Activated CD4-positive, CD25-positive, alpha-beta regulatory T cell treated with anti-CD3 and anti-CD28 coated beads, Interleukin-2, amount 50 U/mL, for 16 hours (primary cell): ENCODE results near the gene RILPL1.
"Not testable (repeated sequence)": the region's sequence is repeated elsewhere in the genome, so short reads cannot be mapped to it uniquely, and the experiment has no call there.

Experiments used
- DNase-seq: peaks from one replicate; pipeline ENCODE4 v3.0.0-alpha.2; 2020; ENCODE audit warnings: low read depth, low spot score

Gene RILPL1

DNA sequence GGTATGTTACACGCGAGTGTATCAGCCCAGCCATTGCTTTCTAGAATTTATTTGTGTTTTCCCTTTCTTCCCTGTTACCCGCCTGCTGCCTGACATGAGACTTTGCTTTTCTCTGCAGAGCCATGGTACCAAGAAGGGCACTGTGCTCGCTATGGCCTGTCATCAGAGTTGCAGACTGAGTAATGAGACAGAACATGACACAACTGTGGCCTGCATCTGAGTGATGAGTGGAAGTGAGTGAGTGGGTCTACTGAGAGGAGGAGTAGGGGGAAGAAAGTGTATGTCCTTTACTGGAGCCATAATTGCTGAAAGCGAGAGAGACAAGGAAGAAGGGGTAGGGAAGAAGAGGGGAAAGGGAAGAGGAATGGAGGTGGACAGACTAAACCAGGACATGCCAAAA lies 2.9 kb downstream of the RILPL1 start:
- DNase-seq = no peak

GRCh38 chr12:123529686-123530085 lies 3.8 kb downstream of the RILPL1 start:
- DNase-seq = no peak

DNA sequence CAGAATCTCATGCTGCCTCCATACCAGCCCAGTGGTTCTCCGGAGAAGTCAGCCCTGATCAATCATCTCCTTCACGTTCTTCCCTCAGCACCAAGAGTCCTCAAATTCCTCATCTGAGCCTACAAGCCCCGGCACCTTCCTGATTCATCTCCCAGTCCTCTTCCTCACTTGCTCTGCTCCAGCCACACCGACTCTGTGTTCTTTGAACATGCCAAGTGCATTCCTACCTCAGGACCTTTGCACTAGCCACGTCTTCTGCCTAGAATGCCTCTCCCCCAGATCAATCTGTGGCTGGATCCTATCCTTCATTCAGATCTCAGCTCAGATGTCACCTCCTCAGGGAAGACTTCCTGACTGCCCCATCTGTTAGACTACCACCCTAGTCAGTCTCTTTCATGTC lies 4.7 kb downstream of the RILPL1 start:
- no peak for DNase-seq

DNA sequence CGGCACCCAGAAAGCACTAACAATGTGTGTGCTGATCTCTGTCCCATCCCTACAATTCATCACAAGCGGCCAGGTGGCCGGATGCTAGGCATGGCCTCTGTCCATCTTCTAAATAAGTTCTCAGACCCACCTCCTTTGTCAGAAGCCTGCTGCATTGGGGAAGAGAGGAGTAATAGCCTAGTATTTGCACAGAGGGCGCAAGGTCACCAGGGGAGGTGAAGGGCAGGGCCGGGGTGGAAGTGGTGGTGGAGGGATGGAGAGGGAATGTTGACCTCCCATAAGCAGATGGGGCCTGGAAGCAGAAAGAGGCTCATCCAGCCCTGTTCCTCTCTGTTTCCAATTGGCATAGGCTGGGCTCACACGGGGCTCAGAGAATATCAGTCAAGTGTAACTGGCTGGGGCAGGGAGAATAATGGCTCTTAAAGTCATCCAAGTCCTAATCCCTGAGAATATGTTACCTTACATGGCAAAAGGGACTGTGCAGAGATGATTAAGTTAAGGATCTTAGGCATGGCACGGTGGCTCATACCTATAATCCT lies 6.9 kb downstream of the RILPL1 start:
- DNase-seq = no peak

- DNase-seq = no peak
These were observed 9.1 kb downstream of the RILPL1 start for GRCh38 chr12:123524378-123524777.

- no peak for DNase-seq
These were observed 10.0 kb downstream of the RILPL1 start for GRCh38 chr12:123523518-123523917.

- DNase-seq = no peak
These were observed 11.4 kb downstream of the RILPL1 start for GRCh38 chr12:123522164-123522563.

GRCh38 chr12:123520567-123521474 lies 12.7 kb downstream of the RILPL1 start:
- DNase-seq = no peak

GRCh38 chr12:123519141-123520001 lies 14.1 kb downstream of the RILPL1 start:
- no peak for DNase-seq

DNA sequence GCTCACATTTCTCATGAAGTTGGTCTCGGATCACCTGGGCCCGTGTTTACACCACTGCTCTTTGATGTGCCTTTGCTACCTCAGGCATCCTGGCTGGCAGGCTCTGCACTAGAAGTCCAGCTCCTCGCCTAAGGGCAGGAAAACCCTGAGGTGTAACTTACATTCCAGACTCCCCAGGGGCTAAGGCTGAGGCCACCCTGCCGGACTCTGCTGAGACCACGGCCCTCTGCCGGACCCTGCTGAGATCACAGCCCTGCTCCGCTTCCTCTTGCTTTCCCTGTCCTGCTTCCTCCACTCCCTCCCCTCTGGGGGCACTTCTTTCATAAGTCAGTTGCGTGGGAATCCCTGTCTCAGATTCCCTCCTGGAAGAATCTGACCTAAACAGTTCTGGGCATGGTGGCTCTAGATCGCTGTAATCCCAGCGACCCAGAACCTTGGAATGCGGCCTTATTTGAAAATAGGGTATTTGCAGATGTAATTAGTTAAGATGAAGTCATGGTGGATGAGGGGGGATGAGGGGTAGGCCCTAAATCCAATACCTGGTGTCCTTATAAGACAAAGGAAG lies 17.2 kb downstream of the RILPL1 start:
- DNase-seq = no peak

- not testable (repeated sequence) for DNase-seq
These were observed 18.8 kb downstream of the RILPL1 start for GRCh38 chr12:123514582-123515221.

- no peak for DNase-seq
These were observed 19.7 kb downstream of the RILPL1 start for GRCh38 chr12:123513805-123514204.

- no peak for DNase-seq
These were observed 20.5 kb downstream of the RILPL1 start for GRCh38 chr12:123512838-123513665.

DNA sequence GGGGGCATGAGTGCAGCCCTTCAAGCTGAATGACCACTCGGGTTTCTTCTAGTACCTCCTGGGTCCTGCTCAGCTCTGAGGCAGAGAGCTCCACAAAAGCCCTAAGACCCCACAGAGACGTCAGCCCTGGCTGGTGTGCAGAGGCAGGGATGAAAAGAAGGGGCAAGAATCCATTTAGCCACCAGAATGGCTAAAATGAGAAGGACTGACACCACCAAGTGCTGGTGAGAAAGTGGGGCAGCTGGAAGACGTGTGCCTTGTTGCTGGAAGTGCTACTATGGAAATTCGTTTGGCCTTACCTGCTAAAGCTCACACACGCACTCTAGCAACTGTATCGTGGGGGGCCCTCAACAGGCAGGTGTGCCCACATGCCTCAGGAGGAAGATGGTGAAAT lies 26.7 kb downstream of the RILPL1 start:
- DNase-seq = no peak

DNA sequence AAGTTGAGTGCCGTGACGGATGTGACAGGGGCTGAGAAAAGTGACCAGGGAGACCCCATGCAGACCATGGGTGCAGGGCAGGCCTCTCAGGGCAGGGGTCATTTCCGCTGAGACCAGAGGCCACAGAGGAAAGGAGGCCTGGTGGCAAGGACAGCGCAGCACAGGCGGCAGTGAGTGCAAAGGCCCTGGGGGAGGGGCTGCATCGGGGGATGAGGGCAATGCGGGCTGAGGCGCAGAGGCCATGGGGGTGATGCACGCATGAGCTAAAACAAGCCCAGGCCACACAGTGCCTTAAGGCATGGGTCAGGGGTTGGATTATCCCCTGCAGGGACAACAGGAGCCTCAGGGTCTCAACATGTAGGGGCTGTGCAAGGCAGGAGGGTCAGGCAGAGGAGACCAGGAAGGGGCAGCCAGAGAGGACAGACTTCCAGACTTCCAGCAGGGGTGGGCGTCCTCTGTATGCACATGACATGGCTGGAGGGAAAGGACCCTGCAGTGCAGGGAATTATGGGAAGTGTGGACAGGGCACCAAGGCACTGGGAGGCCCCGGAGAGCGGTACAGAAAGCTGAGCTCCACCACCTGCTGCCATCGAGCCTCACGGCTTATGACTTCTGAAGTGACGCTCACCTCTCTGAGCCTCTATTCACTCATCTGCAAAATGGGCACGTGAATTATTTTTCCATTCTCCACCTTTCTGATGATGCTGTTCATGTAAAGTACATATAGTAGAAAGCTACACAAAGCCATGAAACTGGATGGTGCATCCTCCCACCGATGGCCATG lies 27.3 kb downstream of the RILPL1 start:
- DNase-seq = no peak

DNA sequence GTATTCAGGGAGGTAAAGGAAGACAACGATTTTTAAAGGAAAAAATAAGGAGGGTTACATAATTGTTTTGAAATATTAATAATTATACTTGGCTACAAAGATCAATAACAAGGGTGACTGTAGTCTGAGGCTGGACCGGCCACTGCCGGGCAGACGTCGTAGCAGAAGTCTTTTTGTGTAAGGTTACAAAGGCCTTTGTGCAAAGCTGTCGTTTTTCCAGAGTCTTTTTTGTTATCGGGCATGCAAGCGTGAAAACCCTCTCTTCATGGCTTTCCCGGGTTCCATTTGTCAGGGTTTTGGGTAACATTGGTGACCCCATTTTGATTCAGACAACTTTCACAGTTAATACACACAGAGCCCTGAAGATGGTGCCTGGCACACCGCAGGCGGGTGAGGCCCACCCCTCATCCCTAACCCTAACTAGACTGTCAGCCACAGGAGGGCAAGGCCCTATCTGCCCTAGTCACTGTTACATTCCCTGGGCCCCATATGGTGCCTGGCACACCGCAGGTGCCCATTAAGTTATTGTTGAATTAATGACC lies 31.3 kb downstream of the RILPL1 start:
- no peak for DNase-seq

- DNase-seq = no peak
These were observed 34.2 kb downstream of the RILPL1 start for GRCh38 chr12:123499332-123499731.

DNA sequence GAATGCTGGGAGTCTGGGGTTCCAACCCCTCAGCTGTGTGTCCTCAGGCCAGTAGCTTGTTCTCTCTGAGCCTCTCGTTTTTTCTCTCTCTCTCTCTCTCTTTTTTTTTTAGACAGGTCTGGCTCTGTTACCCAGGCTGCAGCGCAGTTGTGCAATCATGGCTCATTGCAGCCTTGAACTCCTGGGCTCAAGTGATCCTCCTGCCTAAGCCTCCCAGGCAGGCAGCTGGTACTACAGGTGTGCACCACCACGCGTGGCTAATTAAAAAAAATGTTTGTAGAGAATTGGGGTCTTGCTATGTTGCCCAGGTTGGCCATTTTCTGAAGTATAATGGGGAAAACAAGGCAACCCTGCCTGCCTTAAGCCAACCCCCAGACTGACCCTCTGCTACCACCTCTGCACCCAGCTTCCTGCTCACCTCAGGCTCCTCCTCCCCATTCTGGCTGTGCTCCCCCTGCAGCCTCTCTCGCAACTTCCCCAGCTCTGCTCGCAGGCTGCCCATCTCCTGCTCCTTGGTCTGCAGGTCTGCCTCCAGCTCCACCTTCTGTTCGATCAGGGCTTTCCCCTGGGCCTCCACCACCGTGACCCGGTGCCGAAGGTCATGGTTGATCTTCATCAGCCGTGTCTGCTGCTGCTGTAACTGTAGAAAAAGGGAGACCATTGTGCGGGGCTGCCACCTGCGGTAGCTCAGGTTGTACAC lies 35.2 kb downstream of the RILPL1 start:
- no peak for DNase-seq

- DNase-seq = no peak
These were observed 36.5 kb downstream of the RILPL1 start for GRCh38 chr12:123497065-123497464.
